Measurements from ENCODE around the gene MRPL47.

DNA sequence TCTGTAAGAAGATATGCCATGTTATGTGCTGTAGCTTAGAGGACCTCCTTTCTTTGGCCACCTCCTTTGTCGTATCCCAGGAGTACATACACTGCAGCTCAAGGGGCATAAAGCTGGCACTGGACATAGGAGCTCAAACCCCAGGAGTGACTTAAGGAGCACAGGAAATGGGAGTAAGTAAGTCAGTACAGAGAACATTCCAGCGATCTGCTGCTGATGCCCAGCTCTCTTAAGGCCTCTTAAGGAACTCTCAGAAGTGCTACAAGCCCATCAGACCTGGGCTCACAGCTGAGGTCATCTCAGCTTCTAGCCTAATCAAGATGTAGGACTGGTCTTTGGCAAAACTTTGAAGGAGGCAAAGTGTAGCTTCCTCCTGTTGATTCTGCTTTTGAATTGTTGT, 63.3 kb downstream of the MRPL47 start:
- TF ChIP-seq, protein P1, sequence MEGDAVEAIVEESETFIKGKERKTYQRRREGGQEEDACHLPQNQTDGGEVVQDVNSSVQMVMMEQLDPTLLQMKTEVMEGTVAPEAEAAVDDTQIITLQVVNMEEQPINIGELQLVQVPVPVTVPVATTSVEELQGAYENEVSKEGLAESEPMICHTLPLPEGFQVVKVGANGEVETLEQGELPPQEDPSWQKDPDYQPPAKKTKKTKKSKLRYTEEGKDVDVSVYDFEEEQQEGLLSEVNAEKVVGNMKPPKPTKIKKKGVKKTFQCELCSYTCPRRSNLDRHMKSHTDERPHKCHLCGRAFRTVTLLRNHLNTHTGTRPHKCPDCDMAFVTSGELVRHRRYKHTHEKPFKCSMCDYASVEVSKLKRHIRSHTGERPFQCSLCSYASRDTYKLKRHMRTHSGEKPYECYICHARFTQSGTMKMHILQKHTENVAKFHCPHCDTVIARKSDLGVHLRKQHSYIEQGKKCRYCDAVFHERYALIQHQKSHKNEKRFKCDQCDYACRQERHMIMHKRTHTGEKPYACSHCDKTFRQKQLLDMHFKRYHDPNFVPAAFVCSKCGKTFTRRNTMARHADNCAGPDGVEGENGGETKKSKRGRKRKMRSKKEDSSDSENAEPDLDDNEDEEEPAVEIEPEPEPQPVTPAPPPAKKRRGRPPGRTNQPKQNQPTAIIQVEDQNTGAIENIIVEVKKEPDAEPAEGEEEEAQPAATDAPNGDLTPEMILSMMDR (IDR thresholded peaks at IDR 0.05): no peak
- no peak for TF ChIP-seq POLR2A (IDR thresholded peaks at IDR 0.05)

Measured in uterus (tissue), 2 donors.